K562 (cell line): ENCODE data around the gene MIER2. TPM values are rescaled to one million over a fixed set of nuclear protein-coding genes. Genes with fewer than 3 reads are reported as not detected.

Experiments used
- ATAC-seq: fragments of 200-7000 bp; cut with Tn5 transposase; 3 replicates; pipeline ENCODE4 v1.9.1; 2020; ENCODE audit warnings: moderate library complexity
- BruUV-seq: library from RNA; stranded (reverse); fragments of 400-500 nt; replicated peaks from 2 replicates; lab custom pipeline; 2021; lab: Mats Ljungman, UMichigan
- CTCF ChIA-PET: fragments of 300-600 bp; formaldehyde crosslinking; extraction: SDS; loops from one replicate; lab custom pipeline; 2021; ENCODE audit warnings: low intra/inter-chr PET ratio; lab: Yijun Ruan, JAX
- POLR2A ChIA-PET: fragments of 300-600, 350-650 bp; sonication (Branson Sonifier 250); formaldehyde crosslinking; extraction: SDS; loops from one replicate; lab custom pipeline; 2021; ENCODE audit warnings: antibody characterized with exemption, inconsistent platforms; lab: Yijun Ruan, JAX
- DNase-seq, 4 experiments: peaks; one replicate each; pipeline versions ENCODE4 v3.0.0 to v3.0.0-alpha.2; 2011 to 2018; ENCODE audit warnings: low spot score in 3 of 4, mixed read lengths in 3 of 4; ENCODE audit errors: extremely low read depth in 1 of 4
- FAIRE-seq: peaks from 2 replicates; lab custom pipeline; 2011; peaks lifted over from hg19 to GRCh38; lab: Jason Lieb, UNC
- H2AFZ ChIP-seq: 2 replicates; pipeline ENCODE4 v1.6.0; 2011; ENCODE audit warnings: low read depth, low read length, control low read depth, inconsistent platforms
- H3K27ac ChIP-seq: fragments of 200-600 bp; 3 replicates; pipeline ENCODE4 v1.8.0; 2011; ENCODE audit warnings: low read depth, mild to moderate bottlenecking, control low read depth, inconsistent platforms, low read length, moderate library complexity, mixed read lengths; ENCODE audit errors: extremely low read depth
- H3K27me3 ChIP-seq, 2 experiments: fragments of 300-600 bp in 1 of 2; 2 replicates in 1 of 2; 3 replicates in 1 of 2; pipeline versions ENCODE4 v1.6.0 to v1.8.0; 2011; ENCODE audit warnings: inconsistent platforms in 2 of 2, low read length in 2 of 2, mild to moderate bottlenecking in 1 of 2, mixed read lengths in 1 of 2, moderate library complexity in 1 of 2; ENCODE audit not compliant: control insufficient read depth in 2 of 2, insufficient read depth in 2 of 2
- H3K36me3 ChIP-seq: fragments of 300-600 bp; 3 replicates; pipeline ENCODE4 v1.8.0; 2011; ENCODE audit warnings: mild to moderate bottlenecking, low read length, inconsistent platforms; ENCODE audit not compliant: control insufficient read depth, insufficient read depth
- H3K4me1 ChIP-seq, 2 experiments: fragments of 200-600 bp in 1 of 2; replicated peaks in 1 of 2; 2 replicates in 1 of 2; 3 replicates in 1 of 2; pipeline versions ENCODE4 v1.5.1 to v1.8.0; 2011; ENCODE audit warnings: inconsistent platforms in 2 of 2, low read length in 2 of 2, mild to moderate bottlenecking in 1 of 2, mixed read lengths in 1 of 2, moderate library complexity in 1 of 2; ENCODE audit not compliant: control insufficient read depth in 2 of 2, insufficient read depth in 2 of 2
- H3K4me2 ChIP-seq: 2 replicates; pipeline ENCODE4 v1.6.1; 2011; ENCODE audit warnings: low read length, control low read depth, inconsistent platforms, mixed read lengths; ENCODE audit not compliant: insufficient read depth
- H3K4me3 ChIP-seq: fragments of 200-600 bp; sonication (generic), shearing (Covaris generic); 2 replicates; pipeline ENCODE4 v1.5.1; 2016; ENCODE audit warnings: control low read depth, inconsistent platforms
- H3K79me2 ChIP-seq: fragments of 200-600 bp; 3 replicates; pipeline ENCODE4 v1.8.0; 2011; ENCODE audit warnings: low read length, inconsistent platforms; ENCODE audit not compliant: control insufficient read depth, insufficient read depth
- H3K9ac ChIP-seq, 2 experiments: 2 replicates each; pipeline versions ENCODE4 v1.6.0 to v1.6.1; 2011; ENCODE audit warnings: low read depth in 2 of 2, low read length in 2 of 2, control low read depth in 1 of 2, inconsistent platforms in 1 of 2, mild to moderate bottlenecking in 1 of 2, mixed read lengths in 1 of 2; ENCODE audit not compliant: insufficient read depth in 1 of 2
- H3K9me1 ChIP-seq: one replicate; pipeline ENCODE4 v1.6.0; 2011; ENCODE audit warnings: inconsistent platforms, mild to moderate bottlenecking, low read length, moderate library complexity; ENCODE audit not compliant: control insufficient read depth, insufficient read depth
- H3K9me3 ChIP-seq: replicated peaks from 2 replicates; pipeline ENCODE4 v1.5.1; 2011; ENCODE audit warnings: low read depth, low read length, inconsistent platforms; ENCODE audit not compliant: control insufficient read depth, insufficient read depth
- H4K20me1 ChIP-seq: replicated peaks from 2 replicates; pipeline ENCODE4 v1.6.1; 2011; ENCODE audit warnings: low read length, inconsistent platforms, mixed read lengths; ENCODE audit not compliant: control insufficient read depth, insufficient read depth
- FOXP4 ChIP-seq: sonication (generic); formaldehyde crosslinking; IDR thresholded peaks from 2 replicates; pipeline ENCODE4 v1.8.0; 2022; ENCODE audit warnings: mild to moderate bottlenecking, missing genetic modification reagents, borderline replicate concordance
- JUN ChIP-seq, 2 experiments: sonication (generic) in 1 of 2; formaldehyde crosslinking in 1 of 2; IDR thresholded peaks; 2 replicates each; pipeline versions ENCODE4 v1.6.1 to v1.8.0; 2012 to 2022; ENCODE audit warnings: borderline replicate concordance in 2 of 2, mild to moderate bottlenecking in 2 of 2, improper control_type of control experiment in 1 of 2, low read depth in 1 of 2, low read length in 1 of 2, missing genetic modification reagents in 1 of 2
- MAFG ChIP-seq: fragments of 450-650 bp; conservative IDR thresholded peaks from 2 replicates; pipeline ENCODE4 v1.6.1; 2016; ENCODE audit warnings: missing genetic modification characterization, missing compliant biosample characterization
- NCOA6 ChIP-seq: fragments of 450-650 bp; IDR thresholded peaks from 2 replicates; pipeline ENCODE4 v1.6.1; 2017; ENCODE audit warnings: mild to moderate bottlenecking
- POLR2A ChIP-seq: fragments of 450-650 bp; conservative IDR thresholded peaks from 2 replicates; pipeline ENCODE4 v1.6.1; 2016
- PURB ChIP-seq: sonication (generic); formaldehyde crosslinking; IDR thresholded peaks from 2 replicates; pipeline ENCODE4 v1.9.0; 2021; ENCODE audit warnings: low read depth, mild to moderate bottlenecking, missing genetic modification reagents
- WGBS: fragments of 100-300 bp; shearing (Covaris generic); methylation state at CpG from one replicate; pipeline ENCODE4 v1.1.6; 2016; ENCODE audit warnings: low coverage, mixed read lengths; ENCODE audit not compliant: insufficient coverage; ENCODE audit errors: missing lambda C conversion rate; 5-methylcytosine and 5-hydroxymethylcytosine counted together
- in situ Hi-C: fragments of 300-500 bp; cut with MboI; formaldehyde crosslinking; loops from 4 replicates; pipeline ENCODE4 v1.15.0; 2018; ENCODE audit warnings: inconsistent platforms, mixed read lengths
- intact Hi-C: fragments of 100-400 bp; cut with micrococcal nuclease; formaldehyde crosslinking; loops from 2 replicates; pipeline ENCODE4 v1.14.2; 2022
- polyA plus RNA-seq, 8 experiments: library from polyadenylated mRNA; depleted of rRNA in 4 of 8; stranded (reverse) in 5 of 8; unstranded in 3 of 8; fragments of >200 nt; fragmentation: Nextera tagmentation in 2 of 8; fragmentation: Illumina TruSeq in 1 of 8; extraction: Ambion mirVana in 2 of 8; extraction: Trizol in 1 of 8; gene quantifications; 2 replicates each; pipeline versions ENCODE4 v1.2.1 to v1.2.3, GENCODE V29; 2011 to 2014; ENCODE audit warnings: inconsistent platforms in 1 of 8, missing spikeins in 1 of 8
- total RNA-seq, 7 experiments: library from RNA; depleted of rRNA in 6 of 7; stranded (reverse); fragments of >200 nt in 6 of 7; fragmentation: Illumina TruSeq in 2 of 7; extraction: Trizol in 2 of 7; gene quantifications; 2 replicates each; pipeline versions ENCODE4 v1.2.1 to v1.2.3, GENCODE V29; 2011 to 2021; ENCODE audit warnings: low replicate concordance in 1 of 7

The MIER2 gene
- total and polyA plus RNA-seq, 9 of the 15 experiments (the other 6 are each of a cell fraction or from before 2014, with no cell fraction given) = 0.46 to 34.7 (median 15.6) TPM

DNA sequence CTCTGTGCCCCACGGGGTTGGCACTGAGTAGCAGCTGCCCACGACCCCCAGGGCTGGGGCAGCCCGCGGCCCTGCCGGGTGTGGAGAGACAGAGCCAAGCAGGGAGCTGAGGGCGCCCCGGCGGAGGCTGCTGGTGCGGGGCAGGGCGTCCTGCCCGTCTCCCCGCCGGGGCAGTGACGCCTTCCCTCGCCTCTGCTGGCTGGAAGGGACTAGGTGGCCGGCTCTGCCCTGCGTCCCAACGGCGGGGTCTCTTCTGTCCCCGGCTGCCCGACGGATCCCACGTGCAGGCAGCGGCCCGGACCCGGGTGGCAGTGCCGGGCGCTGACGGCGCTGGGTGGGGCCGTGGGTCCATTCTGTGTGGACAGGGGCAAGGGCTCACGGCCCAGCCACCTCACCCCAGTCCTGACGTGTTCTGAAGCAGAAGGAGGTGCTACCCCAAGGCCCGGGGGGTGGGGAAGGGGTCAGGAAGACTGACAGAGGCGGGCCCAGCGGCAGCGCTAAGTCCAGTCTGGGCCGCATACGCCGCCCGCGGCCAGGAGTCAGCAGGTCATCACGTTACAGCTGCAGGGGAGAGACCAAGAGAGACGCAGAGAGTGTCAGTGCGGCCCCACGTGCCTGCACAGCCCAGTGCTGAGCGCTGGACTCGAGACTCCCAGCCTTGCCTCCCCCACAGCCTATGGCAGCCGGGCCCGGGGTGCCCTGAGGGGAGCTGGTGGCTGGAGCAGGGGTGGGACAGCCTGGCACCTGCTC is 38.3 kb downstream of the MIER2 start (continued):
- no peak for TF ChIP-seq FOXP4 (CRISPR knock-in tag)

- peak in 1 of 4 experiments; percentile 8 for DNase-seq
- peaks cover 45% of the 10 kb centered on the region; the same call in 1 of the 3 replicates for H3K36me3 ChIP-seq
- WGBS = 92% methylated on average over 34 of the region's 43 CpGs
- TF ChIP-seq MAFG (tag) = no peak
- no peak for TF ChIP-seq PURB (CRISPR knock-in tag)
- TF ChIP-seq JUN (IDR thresholded peaks at IDR 0.05; ENCODE audit: borderline replicate concordance, low read depth, low read length) = no peak
- TF ChIP-seq JUN (CRISPR knock-in tag; IDR thresholded peaks at IDR 0.05; ENCODE audit: borderline replicate concordance) = no peak
- TF ChIP-seq POLR2A = 0 out of 2 replicates have a peak, but pooled peaks have one; percentile 1
- TF ChIP-seq NCOA6 = no peak
- 0 out of 3 replicates have a peak, but pooled peaks cover 6% of the 10 kb centered on the region for H3K79me2 ChIP-seq
- intact Hi-C loops (no loop called here), in situ Hi-C loops (no loop called here)
- ChIA-PET CTCF (no interaction called here), POLR2A (interaction anchor here (1.5 kb wide), 1 partner anchor 12 kb away, joined by 4 read pairs; no protein-coding TSS in a partner anchor)
- H3K27ac ChIP-seq = no peak overlapping the region
- H3K4me3 ChIP-seq = no peak overlapping the region
- TSS peak; percentile 40 for BruUV-seq
- no peak overlapping the region for H3K4me2 ChIP-seq
- no peaks in the 10 kb centered on the region for H3K27me3 ChIP-seq
- peaks cover 2 to 14% of the 10 kb centered on the region in 2 experiments; a peak in 4 of 5 replicates for H3K4me1 ChIP-seq
- H3K9ac ChIP-seq = no peak overlapping the region
- H4K20me1 ChIP-seq = no peaks in the 10 kb centered on the region; the same call in 1 of the 2 replicates
- H3K9me3 ChIP-seq = no peaks in the 10 kb centered on the region
- no peak for ATAC-seq
- H3K9me1 ChIP-seq = no peaks in the 10 kb centered on the region
- no peak for FAIRE-seq
- H2AFZ ChIP-seq = no peak overlapping the region
Measured at GRCh38 chr19:305240-306150, 39.1 kb downstream of the MIER2 start.
